Glutamatergic neuron (in vitro differentiated cells): Measurements from ENCODE around the gene PNLDC1. TPM values are rescaled to one million over a fixed set of nuclear protein-coding genes. Genes with fewer than 3 reads are reported as not detected.

Experiments
- DNase-seq: peaks from one replicate; pipeline ENCODE4 v3.0.0; 2022
- H3K27ac Mint-ChIP-seq: one replicate; pipeline ENCODE4 v1.8.0; 2020; ENCODE audit warnings: mild to moderate bottlenecking, mixed read lengths, inconsistent platforms; ENCODE audit not compliant: unreplicated experiment
- H3K27me3 Mint-ChIP-seq: one replicate; pipeline ENCODE4 v1.8.0; 2020; ENCODE audit warnings: mild to moderate bottlenecking, moderate library complexity, mixed read lengths, inconsistent platforms; ENCODE audit not compliant: unreplicated experiment
- H3K36me3 Mint-ChIP-seq: one replicate; pipeline ENCODE4 v1.8.0; 2020; ENCODE audit warnings: mild to moderate bottlenecking, mixed read lengths, inconsistent platforms; ENCODE audit not compliant: unreplicated experiment
- H3K4me1 Mint-ChIP-seq: one replicate; pipeline ENCODE4 v1.8.0; 2020; ENCODE audit warnings: mild to moderate bottlenecking, low read depth, mixed read lengths, inconsistent platforms; ENCODE audit not compliant: unreplicated experiment
- H3K4me3 Mint-ChIP-seq: one replicate; pipeline ENCODE4 v1.8.0; 2020; ENCODE audit warnings: mild to moderate bottlenecking, mixed read lengths, inconsistent platforms; ENCODE audit not compliant: unreplicated experiment
- H3K9me3 Mint-ChIP-seq: one replicate; pipeline ENCODE4 v1.8.0; 2020; ENCODE audit warnings: mild to moderate bottlenecking, moderate library complexity, mixed read lengths, inconsistent platforms; ENCODE audit not compliant: unreplicated experiment
- total RNA-seq: library from RNA; stranded (reverse); fragmentation: NEBNext Ultra II Directional; extraction: Animal tissue kit (Norgen Biotek cat#: 25700); gene quantifications from one replicate; pipeline ENCODE4 v1.2.1, GENCODE V29; 2021; ENCODE audit not compliant: unreplicated experiment
- TF ChIP-seq, protein P1 (sequence below): fragments of 200-600 bp; sonication (generic); IDR thresholded peaks from one replicate; pipeline ENCODE4 v1.5.0; 2021; ENCODE audit not compliant: partially characterized antibody, unreplicated experiment

Gene PNLDC1
- total RNA-seq, 1 donor from 2014 or later = not detected

- no peak for DNase-seq
- H3K27me3 Mint-ChIP-seq = no peaks in the 10 kb centered on the region
- H3K27ac Mint-ChIP-seq = no peak overlapping the region
Observed at GRCh38 chr6:159804504-159804903, 4.4 kb downstream of the PNLDC1 start.

GRCh38 chr6:159805440-159806020 is 5.5 kb downstream of the PNLDC1 start:
- Mint-ChIP-seq H3K36me3 (no peaks in the 10 kb centered on the region), H3K4me1 (no peaks in the 10 kb centered on the region), H3K27me3 (no peaks in the 10 kb centered on the region), H3K9me3 (no peaks in the 10 kb centered on the region), H3K4me3 (no peak overlapping the region), H3K27ac (no peak overlapping the region)
- DNase-seq = no peak
- TF ChIP-seq, protein P1, sequence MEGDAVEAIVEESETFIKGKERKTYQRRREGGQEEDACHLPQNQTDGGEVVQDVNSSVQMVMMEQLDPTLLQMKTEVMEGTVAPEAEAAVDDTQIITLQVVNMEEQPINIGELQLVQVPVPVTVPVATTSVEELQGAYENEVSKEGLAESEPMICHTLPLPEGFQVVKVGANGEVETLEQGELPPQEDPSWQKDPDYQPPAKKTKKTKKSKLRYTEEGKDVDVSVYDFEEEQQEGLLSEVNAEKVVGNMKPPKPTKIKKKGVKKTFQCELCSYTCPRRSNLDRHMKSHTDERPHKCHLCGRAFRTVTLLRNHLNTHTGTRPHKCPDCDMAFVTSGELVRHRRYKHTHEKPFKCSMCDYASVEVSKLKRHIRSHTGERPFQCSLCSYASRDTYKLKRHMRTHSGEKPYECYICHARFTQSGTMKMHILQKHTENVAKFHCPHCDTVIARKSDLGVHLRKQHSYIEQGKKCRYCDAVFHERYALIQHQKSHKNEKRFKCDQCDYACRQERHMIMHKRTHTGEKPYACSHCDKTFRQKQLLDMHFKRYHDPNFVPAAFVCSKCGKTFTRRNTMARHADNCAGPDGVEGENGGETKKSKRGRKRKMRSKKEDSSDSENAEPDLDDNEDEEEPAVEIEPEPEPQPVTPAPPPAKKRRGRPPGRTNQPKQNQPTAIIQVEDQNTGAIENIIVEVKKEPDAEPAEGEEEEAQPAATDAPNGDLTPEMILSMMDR = no peak

More at GRCh38 chr6:159804504-159804903, 4.4 kb downstream of the PNLDC1 start:
- H3K4me3 Mint-ChIP-seq = no peak overlapping the region
- TF ChIP-seq, protein P1 = no peak
- no peaks in the 10 kb centered on the region for H3K9me3 Mint-ChIP-seq
- no peaks in the 10 kb centered on the region for H3K4me1 Mint-ChIP-seq
- no peaks in the 10 kb centered on the region for H3K36me3 Mint-ChIP-seq

DNA sequence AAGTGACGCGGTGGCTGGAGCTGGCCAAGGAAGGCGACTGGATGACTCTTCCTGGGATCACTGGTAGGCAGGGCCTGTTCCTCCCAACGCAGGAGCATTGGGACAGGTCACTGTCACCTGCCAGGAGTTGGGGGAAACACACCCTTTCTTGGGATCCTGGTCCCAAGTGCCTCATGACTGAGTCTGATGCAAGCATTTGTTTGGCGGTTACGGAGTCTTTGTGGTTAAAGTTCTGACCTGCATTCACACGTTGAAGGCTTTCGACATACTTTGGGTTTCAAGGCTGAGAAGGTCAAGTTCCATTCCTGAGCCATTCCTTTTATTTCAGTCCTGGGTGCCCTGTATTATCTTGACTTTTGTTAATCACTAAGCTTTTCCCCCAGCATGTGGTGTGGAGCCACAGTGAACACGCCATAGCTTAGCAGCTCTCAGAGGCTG is 6.0 kb downstream of the PNLDC1 start:
- H3K36me3 Mint-ChIP-seq = no peaks in the 10 kb centered on the region
- H3K4me1 Mint-ChIP-seq = no peaks in the 10 kb centered on the region
- H3K4me3 Mint-ChIP-seq = no peak overlapping the region
- no peaks in the 10 kb centered on the region for H3K27me3 Mint-ChIP-seq
- H3K9me3 Mint-ChIP-seq = no peaks in the 10 kb centered on the region
- H3K27ac Mint-ChIP-seq = no peak overlapping the region
- TF ChIP-seq, protein P1 = no peak
- DNase-seq = no peak

GRCh38 chr6:159807150-159807858 is 7.2 kb downstream of the PNLDC1 start:
- Mint-ChIP-seq H3K4me1 (no peaks in the 10 kb centered on the region), H3K36me3 (no peaks in the 10 kb centered on the region), H3K27ac (no peak overlapping the region), H3K9me3 (no peaks in the 10 kb centered on the region), H3K27me3 (no peaks in the 10 kb centered on the region), H3K4me3 (no peak overlapping the region)
- DNase-seq = no peak
- TF ChIP-seq, protein P1 = no peak

DNA sequence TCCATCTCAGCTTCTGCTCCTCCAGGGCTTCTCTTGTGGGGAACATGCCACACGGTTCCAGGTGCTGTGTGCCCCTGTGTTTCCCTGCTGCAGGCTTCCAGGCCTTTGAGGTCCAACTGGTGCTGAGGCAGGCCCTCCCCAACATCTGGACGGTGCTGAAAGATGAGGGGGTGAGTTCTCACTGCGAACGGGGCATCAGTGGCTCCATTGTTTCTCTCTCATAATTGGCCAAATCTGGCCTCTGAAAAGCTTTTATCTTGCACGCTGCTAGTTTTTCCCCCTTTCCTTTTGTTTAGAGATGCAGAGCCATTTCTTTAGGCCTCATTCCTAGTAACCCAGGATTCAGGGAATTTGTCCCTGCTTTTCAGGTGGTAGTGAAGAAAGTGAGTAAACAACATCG is 8.6 kb downstream of the PNLDC1 start:
- TF ChIP-seq, protein P1 = no peak
- no peak for DNase-seq
- no peaks in the 10 kb centered on the region for H3K27me3 Mint-ChIP-seq
- no peak overlapping the region for H3K27ac Mint-ChIP-seq
- no peaks in the 10 kb centered on the region for H3K4me1 Mint-ChIP-seq
- no peaks in the 10 kb centered on the region for H3K9me3 Mint-ChIP-seq
- no peaks in the 10 kb centered on the region for H3K36me3 Mint-ChIP-seq
- no peak overlapping the region for H3K4me3 Mint-ChIP-seq
